HG03280 (cell line): ENCODE measurements around the gene PTH2R.

Source experiments
- ATAC-seq: cut with Tn5 transposase; IDR thresholded peaks from one replicate; pipeline ENCODE4 v1.9.1; 2021; ENCODE audit warnings: mild to moderate bottlenecking, moderate library complexity; ENCODE audit not compliant: unreplicated experiment

PTH2R gene

GRCh38 chr2:208541989-208542464, 135.4 kb downstream of the PTH2R start:
- ATAC-seq = no peak

- ATAC-seq = no peak
These were observed 136.0 kb downstream of the PTH2R start for GRCh38 chr2:208542465-208543041.
